Cerebellar nuclear complex (tissue), 1 donor: Measurements from ENCODE around the gene ADAMTS9.

Experiments used
- DNase-seq, 2 experiments: peaks; one replicate each; lab custom pipeline; 2025; lab: John Stamatoyannopoulos, UW

The ADAMTS9 gene

DNA sequence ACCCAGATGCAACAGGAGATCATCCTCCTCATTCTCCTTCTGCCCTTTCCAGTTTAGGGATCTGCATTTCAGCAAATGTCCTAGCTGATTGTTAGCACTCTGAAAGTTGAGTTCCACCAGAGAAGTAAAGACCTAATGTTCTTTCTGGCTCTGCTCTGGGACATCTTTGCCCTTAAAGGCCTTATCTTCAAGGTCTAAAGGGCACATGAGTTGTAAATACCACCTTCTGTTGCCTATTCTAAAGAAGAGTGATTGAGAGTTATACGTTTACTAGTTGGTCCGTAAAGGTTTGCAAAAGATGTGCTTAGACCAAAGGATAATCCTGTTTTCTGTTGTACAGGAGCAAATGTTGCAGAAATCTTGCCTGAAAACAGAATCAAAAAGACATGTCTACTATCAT lies 151.6 kb downstream of the ADAMTS9 start:
- DNase-seq, result no peak

GRCh38 chr3:64533617-64534317 lies 154.0 kb downstream of the ADAMTS9 start:
- no peak for DNase-seq

- no peak for DNase-seq
Observed at GRCh38 chr3:64530434-64531049, 157.3 kb downstream of the ADAMTS9 start.

DNA sequence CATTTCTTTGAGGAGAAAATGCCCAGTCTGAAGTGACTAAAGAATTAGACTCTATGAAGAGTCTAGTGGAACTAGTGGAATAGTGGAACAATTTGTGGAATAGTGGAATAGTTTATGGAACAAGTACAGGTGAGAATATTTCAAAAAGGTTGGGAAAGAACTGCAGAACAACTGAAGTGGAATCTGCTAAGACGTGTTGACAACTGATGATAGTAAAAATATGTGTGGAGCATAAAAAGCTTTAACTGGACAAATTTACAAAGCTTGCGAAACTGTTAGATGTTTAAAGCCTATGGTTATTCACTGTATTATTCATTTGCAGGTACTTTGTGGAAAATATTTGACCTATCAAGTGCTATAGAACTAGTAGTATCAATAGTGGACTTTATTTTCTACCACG lies 164.5 kb downstream of the ADAMTS9 start:
- no peak for DNase-seq

DNA sequence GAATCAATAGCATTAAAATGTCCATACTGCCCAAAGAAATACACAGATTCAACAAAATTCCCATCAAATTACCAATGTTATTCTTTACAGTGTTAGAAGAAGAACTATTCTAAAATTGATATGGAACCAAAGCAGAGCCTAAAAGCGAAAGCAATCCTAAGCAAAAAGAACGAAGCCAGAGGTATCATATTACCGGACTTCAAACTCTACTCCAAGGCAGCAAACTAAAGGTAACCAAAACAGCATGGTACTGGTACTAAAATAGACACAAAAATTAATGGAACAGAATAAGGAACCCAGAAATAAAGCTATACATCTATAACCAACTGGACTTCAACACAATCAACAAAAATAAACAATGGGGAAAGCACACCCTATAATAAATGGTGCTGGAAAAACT lies 167.5 kb downstream of the ADAMTS9 start:
- DNase-seq, result no peak

DNA sequence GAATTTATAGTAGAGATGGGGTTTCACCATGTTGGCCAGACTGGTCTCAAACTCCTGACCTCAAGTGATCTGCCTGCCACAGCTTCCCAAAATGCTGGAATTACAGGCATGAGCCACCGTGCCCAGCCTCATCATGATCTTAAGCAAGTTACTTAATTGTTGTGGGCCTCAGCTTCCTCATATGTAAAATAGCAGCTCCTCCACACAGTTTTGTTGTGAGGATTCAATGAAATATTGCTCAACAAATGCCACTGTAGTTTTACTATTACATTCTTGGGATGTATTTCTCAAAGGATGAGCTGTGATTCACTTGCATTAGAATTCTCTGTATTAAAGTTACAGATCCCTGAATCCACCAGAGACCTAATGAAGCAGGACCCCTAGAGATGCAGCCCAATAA lies 168.8 kb downstream of the ADAMTS9 start:
- DNase-seq, result no peak

- no peak for DNase-seq
Observed at GRCh38 chr3:64518496-64518895, 169.3 kb downstream of the ADAMTS9 start.

GRCh38 chr3:64514889-64515288 lies 172.9 kb downstream of the ADAMTS9 start:
- no peak for DNase-seq

GRCh38 chr3:64509206-64509605 lies 178.6 kb downstream of the ADAMTS9 start:
- no peak for DNase-seq

- DNase-seq, result no peak
Observed at GRCh38 chr3:64508140-64508539, 179.7 kb downstream of the ADAMTS9 start.

DNA sequence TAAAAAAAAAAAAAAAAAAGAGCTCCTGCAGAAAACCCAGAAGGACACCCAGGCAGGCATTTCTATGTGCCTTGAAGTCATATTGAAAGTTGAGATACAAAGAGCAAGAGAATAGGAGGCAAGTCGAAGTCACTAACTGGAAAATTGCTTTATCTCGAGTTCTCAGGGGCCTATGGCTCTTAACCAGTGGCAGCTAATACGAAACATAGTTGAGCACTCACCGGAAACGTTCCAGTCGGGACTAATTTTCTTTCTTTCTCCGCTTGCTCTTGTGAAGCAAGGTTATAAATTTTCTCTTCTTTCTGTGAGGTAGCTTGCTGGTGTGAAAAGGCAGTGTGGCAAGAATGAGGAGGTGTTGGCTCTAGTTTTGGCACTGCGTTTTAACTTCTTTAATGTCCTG lies 181.5 kb downstream of the ADAMTS9 start:
- DNase-seq, result no peak

- no peak for DNase-seq
Observed at GRCh38 chr3:64505419-64505818, 182.4 kb downstream of the ADAMTS9 start.

- no peak for DNase-seq
Observed at GRCh38 chr3:64502284-64502683, 185.5 kb downstream of the ADAMTS9 start.

DNA sequence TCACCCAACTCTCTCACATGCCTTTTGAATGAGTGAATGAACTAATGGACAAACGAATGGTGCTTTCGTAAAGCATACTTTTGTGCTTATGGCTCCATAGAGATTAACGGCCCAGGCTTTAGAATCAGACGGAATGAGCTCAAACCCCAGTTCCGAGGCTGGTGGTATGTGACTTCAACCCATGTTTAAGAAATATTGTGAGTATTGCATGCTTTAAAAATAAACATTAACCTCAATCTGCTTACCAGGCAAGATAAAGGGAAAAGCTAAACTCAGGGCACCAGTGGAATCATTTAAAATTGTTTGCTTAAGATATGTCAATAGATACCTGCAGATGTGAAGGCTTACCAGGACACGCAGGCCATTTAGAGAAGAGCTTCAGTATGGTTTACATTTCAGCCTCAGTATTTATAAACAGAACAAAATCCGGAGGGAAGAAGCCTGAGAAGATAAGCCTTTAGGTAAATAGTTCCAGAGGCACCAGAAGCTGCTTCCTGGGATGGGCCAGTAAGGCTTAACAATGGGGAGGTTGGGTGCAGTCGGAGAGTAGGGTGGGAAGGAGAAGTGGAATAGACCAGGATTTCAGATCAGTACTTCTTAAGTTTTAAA lies 186.4 kb downstream of the ADAMTS9 start:
- no peak for DNase-seq

DNA sequence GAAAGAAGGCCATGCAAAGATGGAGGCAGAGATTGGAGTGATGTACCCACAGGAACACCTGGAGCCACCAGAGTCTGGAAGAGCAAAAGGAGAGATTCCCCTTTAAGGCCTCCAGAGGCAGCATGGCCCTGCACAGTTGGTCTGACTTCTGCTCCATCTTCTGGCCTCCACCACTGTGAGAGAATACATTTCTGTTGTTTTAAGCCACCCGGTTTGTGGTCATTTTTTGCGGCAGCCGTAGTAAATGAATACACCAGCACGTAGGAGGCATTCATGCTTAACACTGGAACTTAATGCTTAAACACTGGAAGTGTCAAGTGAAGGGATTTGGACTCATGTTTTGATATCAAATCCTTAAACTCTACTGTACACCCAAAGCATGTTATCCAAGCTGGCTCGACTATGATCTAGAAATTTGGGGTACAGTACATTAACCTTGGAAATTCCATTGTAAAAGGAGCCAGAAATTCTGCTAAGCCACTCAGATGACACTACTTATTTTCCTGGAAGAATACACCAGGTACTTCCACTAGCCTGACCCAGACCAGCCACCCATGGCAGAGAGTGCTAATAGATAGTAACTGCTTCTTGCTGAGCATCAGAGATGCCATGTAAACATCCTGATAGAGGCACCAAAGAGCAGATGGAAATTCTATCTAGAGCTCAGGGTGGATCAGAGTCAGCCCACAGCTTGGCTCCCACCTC lies 190.9 kb downstream of the ADAMTS9 start:
- DNase-seq, result no peak

GRCh38 chr3:64495781-64496334 lies 191.9 kb downstream of the ADAMTS9 start:
- no peak for DNase-seq

DNA sequence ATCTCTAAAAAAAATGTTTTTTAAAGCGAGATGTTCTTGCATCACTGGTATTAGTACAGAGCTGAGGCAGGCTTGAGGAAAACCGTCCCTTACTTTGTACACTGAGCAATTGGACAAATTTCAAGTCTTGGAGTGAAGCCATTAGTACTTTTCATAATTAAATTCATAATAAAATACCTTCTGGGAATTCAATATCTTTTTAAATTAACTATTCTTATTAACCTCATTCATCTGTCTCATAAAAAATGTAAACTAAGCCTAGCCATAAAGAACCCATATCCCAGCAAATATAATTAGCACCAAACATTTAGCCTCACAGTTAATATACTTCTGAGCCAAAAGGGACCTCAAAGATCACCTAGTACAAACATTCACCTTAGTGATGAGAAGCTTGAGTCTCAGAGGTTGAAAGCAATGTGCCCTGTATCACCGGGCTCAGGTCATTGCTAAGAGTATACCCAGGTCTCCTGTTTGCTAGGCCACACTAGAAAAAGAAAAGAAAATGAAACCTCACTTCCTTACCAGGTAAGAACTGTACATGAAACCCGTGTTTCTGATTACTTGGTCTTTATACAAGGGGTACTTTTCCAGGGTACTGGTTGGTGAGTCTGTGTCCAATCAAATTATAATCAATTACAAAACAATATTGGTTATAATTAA lies 192.5 kb downstream of the ADAMTS9 start:
- DNase-seq, result no peak

DNA sequence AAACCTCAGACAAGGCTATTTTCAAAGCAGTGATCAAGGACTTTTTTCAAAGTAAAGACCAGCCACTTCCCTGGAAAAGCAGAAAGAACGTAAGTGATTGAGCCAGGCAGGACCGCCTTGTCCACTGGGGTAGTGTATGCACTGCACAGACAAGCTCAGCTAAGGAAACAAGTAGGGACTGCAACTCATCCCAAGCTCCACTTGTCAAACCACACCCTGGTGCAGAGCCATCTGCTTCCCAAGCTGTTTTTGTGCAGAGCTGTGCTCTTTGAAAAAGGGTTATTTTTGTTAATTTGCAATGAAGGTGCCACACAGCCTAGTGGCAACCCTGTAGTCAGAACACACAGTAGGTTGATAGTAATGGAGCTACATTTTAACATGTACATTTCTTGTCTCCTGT lies 193.3 kb downstream of the ADAMTS9 start:
- DNase-seq, result no peak

- no peak for DNase-seq
Observed at GRCh38 chr3:64493149-64493548, 194.7 kb downstream of the ADAMTS9 start.

- no peak for DNase-seq
Observed at GRCh38 chr3:64491843-64492242, 196.0 kb downstream of the ADAMTS9 start.

- no peak for DNase-seq
Observed at GRCh38 chr3:64490180-64490724, 197.5 kb downstream of the ADAMTS9 start.
